GM12878 (cell line): ENCODE measurements around the gene KDELR1. TPM values are rescaled to one million over a fixed set of nuclear protein-coding genes. Genes with fewer than 3 reads are reported as not detected.

Source experiments
- ASH2L ChIP-seq: fragments of 300-600, 200-600 bp; sonication (generic); IDR thresholded peaks from 2 replicates; pipeline ENCODE4 v1.6.1; 2017; ENCODE audit warnings: low read depth, mild to moderate bottlenecking, borderline replicate concordance
- BCL11A ChIP-seq: IDR thresholded peaks from 2 replicates; pipeline ENCODE4 v1.6.1; 2011; ENCODE audit warnings: low read depth, low read length
- BMI1 ChIP-seq: fragments of 450-650 bp; IDR thresholded peaks from 2 replicates; pipeline ENCODE4 v1.6.1; 2016; ENCODE audit warnings: mild to moderate bottlenecking, moderate library complexity, borderline replicate concordance
- EED ChIP-seq: sonication (generic); IDR thresholded peaks from 2 replicates; pipeline ENCODE4 v1.6.1; 2016; ENCODE audit warnings: antibody characterized with exemption, low read depth
- GATAD2B ChIP-seq: fragments of 450-650 bp; conservative IDR thresholded peaks from 2 replicates; pipeline ENCODE4 v1.6.1; 2017; ENCODE audit warnings: low read depth, mild to moderate bottlenecking, moderate library complexity
- HDAC6 ChIP-seq: fragments of 200-600 bp; sonication (generic); IDR thresholded peaks from one replicate; pipeline ENCODE4 v1.8.0; 2017; ENCODE audit warnings: antibody characterized with exemption; ENCODE audit not compliant: unreplicated experiment
- JUND ChIP-seq: IDR thresholded peaks from 2 replicates; pipeline ENCODE4 v1.6.1; 2012; ENCODE audit warnings: low read depth, mild to moderate bottlenecking, low read length, improper control_type of control experiment, moderate library complexity
- MTA2 ChIP-seq: fragments of 450-650 bp; IDR thresholded peaks from 2 replicates; pipeline ENCODE4 v1.6.1; 2016; ENCODE audit warnings: low read depth, mild to moderate bottlenecking, moderate library complexity
- RFX5 ChIP-seq: IDR thresholded peaks from 2 replicates; pipeline ENCODE4 v1.6.1; 2011; ENCODE audit warnings: low read depth, low read length, improper control_type of control experiment
- SRF ChIP-seq, 2 experiments: IDR thresholded peaks; 2 replicates each; pipeline ENCODE4 v1.6.1; 2011; ENCODE audit warnings: low read depth in 2 of 2, low read length in 2 of 2, mild to moderate bottlenecking in 1 of 2, moderate library complexity in 1 of 2
- TCF12 ChIP-seq: IDR thresholded peaks from 2 replicates; pipeline ENCODE4 v1.6.1; 2011; ENCODE audit warnings: low read depth, mild to moderate bottlenecking, low read length
- YBX1 ChIP-seq: fragments of 450-650 bp; IDR thresholded peaks from 2 replicates; pipeline ENCODE4 v1.6.1; 2016; ENCODE audit warnings: antibody characterized with exemption
- ZNF217 ChIP-seq: fragments of 450-650 bp; IDR thresholded peaks from 2 replicates; pipeline ENCODE4 v1.6.1; 2017; ENCODE audit warnings: antibody characterized with exemption, mild to moderate bottlenecking
- ZNF384 ChIP-seq: IDR thresholded peaks from 2 replicates; pipeline ENCODE4 v1.6.1; 2012; ENCODE audit warnings: low read depth, mild to moderate bottlenecking, low read length, improper control_type of control experiment, borderline replicate concordance
- ZNF622 ChIP-seq: fragments of 450-650 bp; IDR thresholded peaks from 2 replicates; pipeline ENCODE4 v1.6.1; 2017; ENCODE audit warnings: mild to moderate bottlenecking, inconsistent platforms
- polyA plus RNA-seq, 11 experiments: library from polyadenylated mRNA; depleted of rRNA in 4 of 11; unstranded in 6 of 11; stranded (reverse) in 5 of 11; fragments of >200 nt; fragmentation: Nextera tagmentation in 4 of 11; fragmentation: Illumina TruSeq in 1 of 11; extraction: Ambion mirVana in 4 of 11; extraction: Trizol in 1 of 11; gene quantifications; 1 replicate in 1 of 11; 2 replicates in 10 of 11; pipeline versions ENCODE4 v1.2.1 to v1.2.3, GENCODE V29; 2011 to 2016; ENCODE audit warnings: inconsistent platforms in 2 of 11, missing spikeins in 2 of 11, low read depth in 1 of 11
- total RNA-seq, 4 experiments: library from RNA; depleted of rRNA in 3 of 4; stranded (reverse); fragments of >200 nt in 3 of 4; fragmentation: Illumina TruSeq in 1 of 4; extraction: Trizol in 1 of 4; gene quantifications; 2 replicates each; pipeline versions ENCODE4 v1.2.1 to v1.2.3, GENCODE V29; 2013 to 2021
- TF ChIP-seq, protein P1 (sequence below): IDR thresholded peaks from 2 replicates; pipeline ENCODE4 v1.6.1; 2012; ENCODE audit warnings: mild to moderate bottlenecking, low read depth, low read length
- TF ChIP-seq, protein P2 (sequence below): fragments of 450-650 bp; IDR thresholded peaks from 2 replicates; pipeline ENCODE4 v1.6.1; 2017; ENCODE audit warnings: mild to moderate bottlenecking, moderate library complexity
- TF ChIP-seq, protein P3 (sequence below): IDR thresholded peaks from 2 replicates; pipeline ENCODE4 v1.6.1; 2012; ENCODE audit warnings: low read length, inconsistent platforms
- TF ChIP-seq, protein P4 (sequence below): IDR thresholded peaks from 2 replicates; pipeline ENCODE4 v1.6.1; 2012; ENCODE audit warnings: low read depth, low read length, improper control_type of control experiment

Gene KDELR1
- total and polyA plus RNA-seq, 10 of the 15 experiments (the other 5 are each of a cell fraction or from before 2014, with no cell fraction given): 2.3 to 71.0 (median 45.2) TPM

DNA sequence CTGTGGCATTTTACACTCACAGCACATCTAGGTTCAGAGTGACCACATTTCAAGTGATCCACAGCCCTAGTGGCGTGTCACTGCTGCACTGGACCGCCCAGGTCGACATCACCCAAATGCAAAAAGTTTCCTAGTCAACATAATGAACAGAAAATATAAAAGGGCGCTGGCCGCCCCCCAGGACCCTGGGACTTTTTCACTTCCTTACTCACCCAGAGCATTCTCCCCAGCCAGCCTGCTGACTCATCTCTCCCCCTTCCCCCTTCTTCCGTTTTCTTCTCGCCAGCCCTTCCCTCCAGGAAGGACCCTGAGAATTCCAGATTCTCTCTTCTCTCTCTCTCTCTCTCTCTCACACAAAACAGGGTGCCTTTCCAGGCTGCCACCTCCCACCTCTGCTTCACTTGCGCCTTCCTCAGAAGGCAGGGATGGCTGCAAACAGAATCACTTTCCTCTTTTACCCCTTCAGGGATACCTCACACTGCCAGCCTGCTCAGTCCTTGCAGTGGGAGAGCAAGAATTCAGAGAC lies 33.4 kb upstream of the KDELR1 start (continued):
- TF ChIP-seq YBX1 (no peak), ZNF217 (no peak), ZNF384 (no peak), RFX5 (no peak), ASH2L (no peak), BMI1 (no peak), EED (peak; percentile 89), BCL11A (no peak), GATAD2B (peak; percentile 65), HDAC6 (no peak), SRF (IDR thresholded peaks at IDR 0.05; ENCODE audit: low read depth in 2 of 2, low read length in 2 of 2) (no peak), ZNF622 (no peak), MTA2 (peak; percentile 47; the same call in 1 of the 2 replicates), TCF12 (no peak), JUND (0 out of 2 replicates have a peak, but pooled peaks have one; percentile 31)
- TF ChIP-seq, protein P1, sequence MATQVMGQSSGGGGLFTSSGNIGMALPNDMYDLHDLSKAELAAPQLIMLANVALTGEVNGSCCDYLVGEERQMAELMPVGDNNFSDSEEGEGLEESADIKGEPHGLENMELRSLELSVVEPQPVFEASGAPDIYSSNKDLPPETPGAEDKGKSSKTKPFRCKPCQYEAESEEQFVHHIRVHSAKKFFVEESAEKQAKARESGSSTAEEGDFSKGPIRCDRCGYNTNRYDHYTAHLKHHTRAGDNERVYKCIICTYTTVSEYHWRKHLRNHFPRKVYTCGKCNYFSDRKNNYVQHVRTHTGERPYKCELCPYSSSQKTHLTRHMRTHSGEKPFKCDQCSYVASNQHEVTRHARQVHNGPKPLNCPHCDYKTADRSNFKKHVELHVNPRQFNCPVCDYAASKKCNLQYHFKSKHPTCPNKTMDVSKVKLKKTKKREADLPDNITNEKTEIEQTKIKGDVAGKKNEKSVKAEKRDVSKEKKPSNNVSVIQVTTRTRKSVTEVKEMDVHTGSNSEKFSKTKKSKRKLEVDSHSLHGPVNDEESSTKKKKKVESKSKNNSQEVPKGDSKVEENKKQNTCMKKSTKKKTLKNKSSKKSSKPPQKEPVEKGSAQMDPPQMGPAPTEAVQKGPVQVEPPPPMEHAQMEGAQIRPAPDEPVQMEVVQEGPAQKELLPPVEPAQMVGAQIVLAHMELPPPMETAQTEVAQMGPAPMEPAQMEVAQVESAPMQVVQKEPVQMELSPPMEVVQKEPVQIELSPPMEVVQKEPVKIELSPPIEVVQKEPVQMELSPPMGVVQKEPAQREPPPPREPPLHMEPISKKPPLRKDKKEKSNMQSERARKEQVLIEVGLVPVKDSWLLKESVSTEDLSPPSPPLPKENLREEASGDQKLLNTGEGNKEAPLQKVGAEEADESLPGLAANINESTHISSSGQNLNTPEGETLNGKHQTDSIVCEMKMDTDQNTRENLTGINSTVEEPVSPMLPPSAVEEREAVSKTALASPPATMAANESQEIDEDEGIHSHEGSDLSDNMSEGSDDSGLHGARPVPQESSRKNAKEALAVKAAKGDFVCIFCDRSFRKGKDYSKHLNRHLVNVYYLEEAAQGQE: no peak
- TF ChIP-seq, protein P2, sequence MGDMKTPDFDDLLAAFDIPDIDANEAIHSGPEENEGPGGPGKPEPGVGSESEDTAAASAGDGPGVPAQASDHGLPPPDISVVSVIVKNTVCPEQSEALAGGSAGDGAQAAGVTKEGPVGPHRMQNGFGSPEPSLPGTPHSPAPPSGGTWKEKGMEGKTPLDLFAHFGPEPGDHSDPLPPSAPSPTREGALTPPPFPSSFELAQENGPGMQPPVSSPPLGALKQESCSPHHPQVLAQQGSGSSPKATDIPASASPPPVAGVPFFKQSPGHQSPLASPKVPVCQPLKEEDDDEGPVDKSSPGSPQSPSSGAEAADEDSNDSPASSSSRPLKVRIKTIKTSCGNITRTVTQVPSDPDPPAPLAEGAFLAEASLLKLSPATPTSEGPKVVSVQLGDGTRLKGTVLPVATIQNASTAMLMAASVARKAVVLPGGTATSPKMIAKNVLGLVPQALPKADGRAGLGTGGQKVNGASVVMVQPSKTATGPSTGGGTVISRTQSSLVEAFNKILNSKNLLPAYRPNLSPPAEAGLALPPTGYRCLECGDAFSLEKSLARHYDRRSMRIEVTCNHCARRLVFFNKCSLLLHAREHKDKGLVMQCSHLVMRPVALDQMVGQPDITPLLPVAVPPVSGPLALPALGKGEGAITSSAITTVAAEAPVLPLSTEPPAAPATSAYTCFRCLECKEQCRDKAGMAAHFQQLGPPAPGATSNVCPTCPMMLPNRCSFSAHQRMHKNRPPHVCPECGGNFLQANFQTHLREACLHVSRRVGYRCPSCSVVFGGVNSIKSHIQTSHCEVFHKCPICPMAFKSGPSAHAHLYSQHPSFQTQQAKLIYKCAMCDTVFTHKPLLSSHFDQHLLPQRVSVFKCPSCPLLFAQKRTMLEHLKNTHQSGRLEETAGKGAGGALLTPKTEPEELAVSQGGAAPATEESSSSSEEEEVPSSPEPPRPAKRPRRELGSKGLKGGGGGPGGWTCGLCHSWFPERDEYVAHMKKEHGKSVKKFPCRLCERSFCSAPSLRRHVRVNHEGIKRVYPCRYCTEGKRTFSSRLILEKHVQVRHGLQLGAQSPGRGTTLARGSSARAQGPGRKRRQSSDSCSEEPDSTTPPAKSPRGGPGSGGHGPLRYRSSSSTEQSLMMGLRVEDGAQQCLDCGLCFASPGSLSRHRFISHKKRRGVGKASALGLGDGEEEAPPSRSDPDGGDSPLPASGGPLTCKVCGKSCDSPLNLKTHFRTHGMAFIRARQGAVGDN: no peak
- TF ChIP-seq, protein P3, sequence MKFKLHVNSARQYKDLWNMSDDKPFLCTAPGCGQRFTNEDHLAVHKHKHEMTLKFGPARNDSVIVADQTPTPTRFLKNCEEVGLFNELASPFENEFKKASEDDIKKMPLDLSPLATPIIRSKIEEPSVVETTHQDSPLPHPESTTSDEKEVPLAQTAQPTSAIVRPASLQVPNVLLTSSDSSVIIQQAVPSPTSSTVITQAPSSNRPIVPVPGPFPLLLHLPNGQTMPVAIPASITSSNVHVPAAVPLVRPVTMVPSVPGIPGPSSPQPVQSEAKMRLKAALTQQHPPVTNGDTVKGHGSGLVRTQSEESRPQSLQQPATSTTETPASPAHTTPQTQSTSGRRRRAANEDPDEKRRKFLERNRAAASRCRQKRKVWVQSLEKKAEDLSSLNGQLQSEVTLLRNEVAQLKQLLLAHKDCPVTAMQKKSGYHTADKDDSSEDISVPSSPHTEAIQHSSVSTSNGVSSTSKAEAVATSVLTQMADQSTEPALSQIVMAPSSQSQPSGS: no peak
- TF ChIP-seq, protein P4, sequence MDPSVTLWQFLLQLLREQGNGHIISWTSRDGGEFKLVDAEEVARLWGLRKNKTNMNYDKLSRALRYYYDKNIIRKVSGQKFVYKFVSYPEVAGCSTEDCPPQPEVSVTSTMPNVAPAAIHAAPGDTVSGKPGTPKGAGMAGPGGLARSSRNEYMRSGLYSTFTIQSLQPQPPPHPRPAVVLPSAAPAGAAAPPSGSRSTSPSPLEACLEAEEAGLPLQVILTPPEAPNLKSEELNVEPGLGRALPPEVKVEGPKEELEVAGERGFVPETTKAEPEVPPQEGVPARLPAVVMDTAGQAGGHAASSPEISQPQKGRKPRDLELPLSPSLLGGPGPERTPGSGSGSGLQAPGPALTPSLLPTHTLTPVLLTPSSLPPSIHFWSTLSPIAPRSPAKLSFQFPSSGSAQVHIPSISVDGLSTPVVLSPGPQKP: no peak
